Effector memory CD4-positive, alpha-beta T cell (primary cell): Measurements from ENCODE around the gene ABCB9.
"Not testable (repeated sequence)": the region's sequence is repeated elsewhere in the genome, so short reads cannot be mapped to it uniquely, and the experiment has no call there.

ENCODE experiments used
- DNase-seq, 3 donors: peaks; one replicate each; pipeline ENCODE4 v3.0.0-alpha.2; 2020
- H3K27ac ChIP-seq: 2 replicates; pipeline ENCODE4 v1.7.0; 2013; ENCODE audit warnings: mild to moderate bottlenecking, low read length, moderate library complexity; ENCODE audit not compliant: insufficient read depth, poor library complexity, severe bottlenecking
- H3K27me3 ChIP-seq: replicated peaks from 2 replicates; pipeline ENCODE4 v1.7.0; 2013; ENCODE audit warnings: mild to moderate bottlenecking, low read length; ENCODE audit not compliant: insufficient read depth, control insufficient read depth, poor library complexity, severe bottlenecking
- H3K36me3 ChIP-seq: 2 replicates; pipeline ENCODE4 v1.7.0; 2013; ENCODE audit warnings: mild to moderate bottlenecking, low read length, moderate library complexity; ENCODE audit not compliant: control insufficient read depth, insufficient read depth
- H3K4me1 ChIP-seq: 2 replicates; pipeline ENCODE4 v1.7.0; 2013; ENCODE audit warnings: low read length, mild to moderate bottlenecking; ENCODE audit not compliant: control insufficient read depth, insufficient read depth, poor library complexity, severe bottlenecking
- H3K4me3 ChIP-seq: 2 replicates; pipeline ENCODE4 v1.7.0; 2013; ENCODE audit warnings: low read length, low read depth, mild to moderate bottlenecking; ENCODE audit not compliant: insufficient read depth, poor library complexity, severe bottlenecking
- H3K9me3 ChIP-seq: 2 replicates; pipeline ENCODE4 v1.7.0; 2013; ENCODE audit warnings: mild to moderate bottlenecking, low read length, moderate library complexity; ENCODE audit not compliant: control insufficient read depth

ABCB9 gene

DNA sequence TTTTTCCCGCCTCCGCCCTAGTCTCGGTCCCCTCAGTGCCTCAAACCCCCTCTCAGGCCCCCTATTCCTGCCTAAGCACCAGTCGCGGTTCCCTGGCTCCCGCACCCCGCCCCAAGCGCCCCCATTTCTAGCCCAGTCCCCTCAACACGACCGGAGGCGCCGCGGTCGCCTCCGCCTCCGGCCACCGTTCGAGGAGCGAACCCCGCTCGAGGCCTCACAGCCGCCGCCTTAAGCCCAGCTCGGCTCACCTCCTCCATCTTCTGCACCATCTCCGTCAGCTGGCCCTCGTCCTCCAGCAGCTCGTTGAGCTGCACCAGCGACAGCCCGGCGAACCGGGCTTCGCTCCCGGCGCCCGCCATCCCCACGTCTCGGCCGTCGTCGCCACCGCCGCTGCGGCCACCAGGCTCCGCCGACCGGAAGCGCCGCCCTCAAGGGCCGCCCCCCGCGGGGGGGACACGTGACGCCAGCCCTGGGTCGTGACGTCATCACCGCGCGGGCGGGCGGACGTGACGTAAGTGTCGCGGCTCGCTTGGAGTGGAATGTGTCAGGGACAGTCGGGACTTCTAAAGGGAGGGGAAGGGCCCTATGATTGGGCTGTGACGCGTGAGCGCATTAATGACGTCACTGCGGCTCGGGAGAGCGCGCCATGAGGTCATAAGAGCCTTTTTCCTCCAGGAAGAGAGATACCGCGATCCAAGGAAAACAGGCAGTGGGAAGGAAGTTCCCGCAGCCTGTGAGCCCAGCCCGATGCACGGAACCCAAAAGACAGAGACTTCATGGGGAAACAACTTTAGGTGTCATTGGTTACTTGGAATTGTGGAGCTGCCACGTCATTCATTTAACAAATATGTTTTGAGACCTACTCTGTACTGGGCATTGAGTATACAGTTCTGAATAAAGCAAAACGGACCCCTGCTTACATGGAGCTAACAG lies 70.3 kb downstream of the ABCB9 start, which contains the start of gene VPS37B:
Gene VPS37B, minus strand, starts transcription at position 421 of the 933 bp plus-strand sequence. Its CDS starts 62 bp downstream, at position 359.
- peaks cover 30% of the 10 kb centered on the region for H3K4me1 ChIP-seq

DNA sequence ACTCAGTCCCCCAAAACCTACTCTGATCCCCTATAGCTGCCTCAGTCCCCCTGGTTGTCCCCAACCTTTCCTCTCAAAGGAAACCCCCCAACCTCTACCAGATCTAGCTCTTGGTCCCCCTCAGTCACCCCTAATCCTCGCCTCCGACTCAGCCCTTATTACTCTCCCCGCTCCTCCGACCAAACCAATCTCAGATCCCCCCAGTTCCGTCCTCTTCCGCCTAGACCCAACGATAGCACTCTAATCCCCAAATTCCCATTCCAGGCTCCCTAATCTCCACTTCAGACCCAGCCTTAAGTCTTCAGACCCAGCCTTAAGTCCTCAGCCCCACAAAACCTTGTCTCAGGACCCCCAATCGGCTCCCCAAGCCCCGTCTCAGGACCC lies 71.0 kb downstream of the ABCB9 start:
- Histone ChIP-seq H3K9me3 (no peaks in the 10 kb centered on the region), H3K27me3 (no peaks in the 10 kb centered on the region), H3K36me3 (no peaks in the 10 kb centered on the region), H3K4me3 (peak overlapping the region; percentile 81), H3K4me1 (peaks cover 29% of the 10 kb centered on the region), H3K27ac (peak overlapping the region; percentile 90)
- DNase-seq: no peak

More for the DNA sequence above, 70.3 kb downstream of the ABCB9 start, which contains the start of gene VPS37B:
- peak; percentile 81 to 89 (median 84) for DNase-seq
- no peaks in the 10 kb centered on the region for H3K27me3 ChIP-seq
- H3K9me3 ChIP-seq: no peaks in the 10 kb centered on the region
- H3K4me3 ChIP-seq: peak within 1 kb of the TSS; percentile 81
- H3K36me3 ChIP-seq: no peaks in the 10 kb centered on the region
- H3K27ac ChIP-seq: peak within 1 kb of the TSS; percentile 90

DNA sequence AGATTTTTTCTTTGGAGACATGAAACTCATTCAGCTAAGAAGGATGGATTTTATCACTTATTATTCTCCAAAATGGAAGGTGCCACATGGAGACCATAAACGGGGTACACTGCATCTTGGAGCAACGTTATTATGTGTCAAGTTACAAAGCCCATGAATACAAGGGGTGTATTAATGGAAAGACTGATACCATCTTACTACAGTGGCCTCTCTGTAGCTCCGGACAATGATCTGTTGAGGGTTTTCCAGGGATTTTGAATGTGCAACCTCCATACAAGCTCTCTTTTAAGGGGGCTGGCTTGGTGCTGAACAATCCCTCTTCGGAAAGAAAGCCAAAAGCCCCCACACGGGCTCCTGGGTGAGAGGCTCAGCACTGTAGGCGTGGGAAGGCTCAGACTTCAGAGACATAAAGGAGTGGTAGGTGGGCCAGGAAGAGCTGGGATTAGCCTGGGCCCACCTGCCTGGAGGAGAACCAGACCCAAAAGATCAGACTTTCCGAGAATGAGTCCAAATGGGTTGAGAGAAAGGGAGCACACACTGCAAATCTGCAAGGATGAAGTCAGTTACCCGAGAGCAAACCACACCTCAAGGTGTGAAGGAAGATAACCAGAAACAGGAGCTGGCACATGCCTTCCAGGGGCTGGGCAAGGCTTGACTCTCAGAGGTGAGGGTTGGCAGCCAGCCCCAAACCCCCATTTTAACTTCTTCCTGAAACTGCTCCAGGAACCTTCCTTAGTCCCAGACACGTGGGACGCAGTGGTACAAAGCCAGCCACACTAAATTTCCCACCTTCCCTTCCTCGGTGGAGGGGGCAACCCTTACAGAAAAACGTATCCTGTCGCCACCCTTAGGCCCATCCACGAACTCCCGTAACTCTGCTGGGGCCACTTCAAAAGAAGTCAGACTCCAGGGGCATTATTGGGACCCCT lies 71.8 kb downstream of the ABCB9 start:
- Histone ChIP-seq H3K36me3 (no peaks in the 10 kb centered on the region), H3K9me3 (no peaks in the 10 kb centered on the region), H3K4me1 (peaks cover 33% of the 10 kb centered on the region), H3K27me3 (no peaks in the 10 kb centered on the region), H3K4me3 (peak overlapping the region; percentile 81), H3K27ac (peak overlapping the region; percentile 90)
- DNase-seq: peak in 1 of 3 donors; percentile 13

DNA sequence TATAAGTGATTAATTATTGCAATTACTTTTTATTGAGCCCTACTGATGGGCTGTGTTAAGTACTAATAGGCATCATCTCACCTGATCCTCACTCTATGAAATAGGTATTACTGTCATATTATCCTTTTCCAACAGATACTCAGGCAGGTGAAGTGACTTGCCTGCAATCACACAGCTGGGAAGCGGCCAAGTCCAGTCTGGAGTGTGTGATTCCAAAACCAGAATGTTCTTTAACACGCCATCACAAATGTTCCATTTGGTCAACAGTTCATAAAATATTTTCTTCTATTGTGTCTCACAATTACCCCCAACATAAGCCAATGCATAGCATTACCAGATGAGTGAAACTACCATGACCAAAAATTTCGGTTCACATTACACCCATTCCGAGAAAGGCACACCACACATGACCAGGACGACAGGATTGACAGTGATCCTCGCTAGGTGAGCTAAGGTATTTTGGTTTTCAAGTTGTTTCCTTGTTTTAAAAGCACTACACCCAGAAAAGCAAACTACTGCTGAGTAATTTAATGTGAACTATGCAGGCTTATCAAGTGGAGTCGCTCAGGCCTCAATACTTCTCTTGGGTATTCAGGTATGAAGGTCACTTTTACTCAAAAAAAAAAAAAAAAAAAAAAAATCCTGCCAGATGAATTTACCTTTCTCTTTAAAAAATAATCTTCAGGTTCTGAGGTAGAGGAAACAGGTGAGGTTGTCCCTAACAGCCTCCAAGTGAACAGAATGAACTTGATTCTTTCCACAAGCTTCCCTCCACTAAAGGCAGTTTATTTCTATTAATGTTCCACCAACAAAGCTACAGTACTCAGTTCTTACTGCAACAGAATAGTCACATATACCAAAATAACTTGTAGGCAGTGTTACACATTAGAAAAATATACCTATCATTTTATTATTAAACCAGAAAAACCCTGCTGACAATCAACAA lies 72.8 kb downstream of the ABCB9 start:
- no peaks in the 10 kb centered on the region for H3K36me3 ChIP-seq
- H3K9me3 ChIP-seq: no peaks in the 10 kb centered on the region
- peaks cover 34% of the 10 kb centered on the region for H3K4me1 ChIP-seq
- no peak for DNase-seq
- no peaks in the 10 kb centered on the region for H3K27me3 ChIP-seq
- H3K4me3 ChIP-seq: no peak overlapping the region
- H3K27ac ChIP-seq: no peak overlapping the region

DNA sequence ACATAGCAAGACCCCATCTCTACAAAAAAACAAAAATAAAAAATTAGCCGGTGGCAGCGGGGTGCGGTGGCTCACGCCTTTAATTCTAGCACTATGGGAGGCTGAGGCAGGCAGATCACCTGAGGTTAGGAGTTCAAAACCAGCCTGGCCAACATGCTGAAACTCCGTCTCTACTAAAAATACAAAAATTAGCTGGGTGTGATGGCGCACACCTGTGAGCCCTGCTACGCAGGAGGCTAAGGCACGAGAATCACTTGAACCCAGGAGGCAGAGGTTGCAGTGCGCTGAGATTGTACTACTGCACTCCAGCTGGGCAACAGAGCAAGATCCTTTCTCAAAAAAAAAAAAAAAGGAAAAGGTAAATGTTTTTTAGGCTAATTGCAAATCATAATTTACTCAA lies 73.5 kb downstream of the ABCB9 start:
- H3K4me3 ChIP-seq, H3K9me3 ChIP-seq, H3K36me3 ChIP-seq, H3K27me3 ChIP-seq, H3K27ac ChIP-seq, DNase-seq: not testable (repeated sequence)
- peaks cover 34% of the 10 kb centered on the region for H3K4me1 ChIP-seq

DNA sequence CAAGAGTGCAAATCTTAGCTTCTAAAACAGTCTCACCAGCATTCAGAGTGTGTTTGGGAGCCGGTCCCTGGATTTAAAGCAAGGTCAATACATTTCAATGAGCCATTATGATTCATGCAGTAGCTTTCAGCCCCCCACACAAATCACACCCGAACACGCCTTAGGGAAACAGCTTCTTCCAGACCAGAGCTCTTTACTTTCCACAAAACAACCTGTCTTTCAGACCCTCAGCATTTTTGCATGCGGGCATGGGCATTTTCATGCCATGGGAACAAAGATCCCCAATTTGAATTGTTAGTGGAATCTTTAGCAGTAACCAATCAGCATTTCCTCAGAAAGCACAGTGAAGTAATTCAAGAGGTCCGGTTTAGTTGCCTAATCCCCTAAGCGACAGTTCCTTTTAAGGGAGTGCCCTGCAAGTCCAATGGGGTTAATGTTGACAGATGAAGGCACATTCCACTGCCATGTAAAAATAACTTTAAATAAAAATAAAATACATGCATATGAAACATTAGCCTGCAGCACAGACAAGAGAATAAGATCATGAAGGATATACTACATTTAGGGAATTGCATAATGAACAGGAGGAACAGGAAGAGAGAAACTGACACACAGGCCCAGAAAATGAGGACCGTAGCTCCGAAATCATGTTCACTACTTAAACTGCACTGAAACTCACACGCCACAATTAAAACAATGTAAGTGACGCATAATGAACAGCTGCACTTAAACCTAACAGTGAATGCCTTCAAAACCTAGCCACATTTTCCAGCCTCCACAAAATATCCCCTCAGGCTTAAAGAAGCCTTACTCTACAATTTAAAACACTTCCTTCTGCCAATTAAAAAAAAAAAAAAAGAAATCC lies 74.4 kb downstream of the ABCB9 start:
- Histone ChIP-seq H3K4me1 (peaks cover 42% of the 10 kb centered on the region), H3K27me3 (no peaks in the 10 kb centered on the region), H3K4me3 (no peak overlapping the region), H3K27ac (no peak overlapping the region), H3K36me3 (no peaks in the 10 kb centered on the region), H3K9me3 (no peaks in the 10 kb centered on the region)
- DNase-seq: no peak

DNA sequence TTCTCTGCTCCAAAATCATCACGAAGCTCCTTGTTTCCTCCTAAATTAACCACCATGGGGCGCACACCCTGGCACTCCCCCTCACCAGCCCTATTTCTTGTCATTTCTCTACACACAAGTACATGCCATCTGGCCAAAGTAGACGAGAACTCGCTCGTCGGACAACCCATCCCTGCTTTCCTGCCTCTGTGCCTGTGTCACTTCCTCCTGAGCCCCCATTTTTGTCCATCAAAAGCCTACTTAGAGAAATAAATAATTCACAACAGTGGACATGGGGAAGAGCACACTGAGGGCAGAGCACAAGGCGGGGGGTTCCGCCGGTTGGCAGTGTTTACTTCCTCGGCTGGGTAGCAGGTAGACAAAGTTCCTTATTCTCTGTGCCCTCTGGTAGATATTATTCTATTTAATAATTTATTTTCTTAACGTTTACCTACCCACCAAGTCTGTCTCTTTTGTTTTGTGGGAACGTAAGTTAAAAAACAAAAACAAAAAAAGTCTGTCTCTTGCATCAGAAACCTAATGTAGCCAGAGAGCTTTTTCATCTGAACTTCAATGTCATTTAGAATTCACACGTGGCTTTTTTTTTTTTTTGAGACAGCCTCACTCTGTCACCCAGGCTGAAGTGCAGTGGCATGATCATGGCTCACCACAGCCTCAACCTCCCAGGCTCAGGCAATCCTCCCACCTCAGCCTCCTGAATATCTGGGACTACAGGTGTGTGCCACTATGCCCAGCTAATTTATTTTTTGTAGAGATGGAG lies 76.3 kb downstream of the ABCB9 start:
- no peaks in the 10 kb centered on the region for H3K36me3 ChIP-seq
- no peaks in the 10 kb centered on the region for H3K27me3 ChIP-seq
- H3K27ac ChIP-seq: no peak overlapping the region
- no peak for DNase-seq
- H3K9me3 ChIP-seq: no peaks in the 10 kb centered on the region
- no peak overlapping the region for H3K4me3 ChIP-seq
- H3K4me1 ChIP-seq: peaks cover 36% of the 10 kb centered on the region

DNA sequence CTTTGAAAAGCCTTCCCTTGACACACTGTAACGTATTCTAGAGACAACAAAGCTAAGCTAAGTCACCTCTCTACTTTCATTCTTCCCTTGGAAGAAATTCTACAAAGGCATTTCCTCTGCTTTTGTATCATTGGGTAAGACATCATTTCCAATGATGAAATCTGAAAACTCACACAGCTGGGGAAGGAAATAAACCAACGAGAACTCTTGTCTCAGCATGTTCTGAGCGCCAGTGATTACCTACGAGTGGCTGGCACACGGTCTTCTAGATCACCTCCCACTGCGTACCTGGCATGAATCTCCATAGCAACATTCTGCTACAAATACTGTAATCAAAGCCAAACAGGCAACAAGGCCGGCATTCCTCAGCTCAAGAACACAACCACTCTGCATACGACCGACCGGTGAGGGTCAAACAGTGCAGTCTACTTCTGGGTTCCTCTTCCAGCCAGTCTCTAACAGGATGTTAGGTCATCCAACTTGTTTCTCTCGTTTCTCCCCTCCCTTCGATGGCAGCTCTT lies 78.0 kb downstream of the ABCB9 start:
- H3K27ac ChIP-seq: peak overlapping the region; percentile 72
- no peaks in the 10 kb centered on the region for H3K9me3 ChIP-seq
- H3K27me3 ChIP-seq: no peaks in the 10 kb centered on the region
- peak overlapping the region; percentile 16 for H3K4me3 ChIP-seq
- H3K4me1 ChIP-seq: peaks cover 25% of the 10 kb centered on the region
- peak; percentile 46 to 70 (median 61) for DNase-seq
- no peaks in the 10 kb centered on the region for H3K36me3 ChIP-seq
